Neural cell (in vitro differentiated cells): Measurements from ENCODE around the gene PDILT. TPM values are rescaled to one million over a fixed set of nuclear protein-coding genes. Genes with fewer than 3 reads are reported as not detected.

ENCODE experiments used
- H2AFZ ChIP-seq: fragments of 200-600, 300-800 bp; sonication (generic), shearing (Covaris generic); 2 replicates; pipeline ENCODE4 v1.6.0; 2014; ENCODE audit warnings: low read depth, mild to moderate bottlenecking, antibody characterized with exemption, low read length, moderate library complexity
- H3F3A ChIP-seq: fragments of 200-600 bp; shearing (Covaris generic); 2 replicates; pipeline ENCODE4 v1.6.1; 2016; ENCODE audit warnings: mild to moderate bottlenecking, moderate library complexity, mixed read lengths, antibody characterized with exemption, low read length; ENCODE audit not compliant: insufficient read depth, poor library complexity, severe bottlenecking
- H3K27ac ChIP-seq: fragments of 200-600, 300-800 bp; sonication (generic), shearing (Covaris generic); 2 replicates; pipeline ENCODE4 v1.5.1; 2014; ENCODE audit warnings: mild to moderate bottlenecking, low read length, moderate library complexity
- H3K27me3 ChIP-seq: fragments of 300-800, 200-600 bp; sonication (generic), shearing (Covaris generic); 2 replicates; pipeline ENCODE4 v1.6.0; 2014; ENCODE audit warnings: mild to moderate bottlenecking, low read depth, low read length, moderate library complexity; ENCODE audit not compliant: insufficient read depth
- H3K36me3 ChIP-seq: fragments of 300-800, 200-600 bp; sonication (generic), shearing (Covaris generic); 2 replicates; pipeline ENCODE4 v1.5.1; 2014; ENCODE audit warnings: mild to moderate bottlenecking, antibody characterized with exemption, low read length, moderate library complexity; ENCODE audit not compliant: insufficient read depth
- H3K4me2 ChIP-seq: fragments of 300-800, 200-600 bp; sonication (generic), shearing (Covaris generic); 2 replicates; pipeline ENCODE4 v1.6.0; 2014; ENCODE audit warnings: mild to moderate bottlenecking, low read length
- H3K4me3 ChIP-seq: fragments of 300-800, 200-600 bp; sonication (generic), shearing (Covaris generic); 2 replicates; pipeline ENCODE4 v1.5.1; 2014; ENCODE audit warnings: mild to moderate bottlenecking, low read length, moderate library complexity
- H3K79me2 ChIP-seq: fragments of 200-600 bp; shearing (Covaris generic); replicated peaks from 2 replicates; pipeline ENCODE4 v1.6.0; 2014; ENCODE audit warnings: mild to moderate bottlenecking, low read length, moderate library complexity; ENCODE audit not compliant: insufficient read depth
- H3K9ac ChIP-seq: fragments of 300-800, 200-600 bp; sonication (generic), shearing (Covaris generic); 2 replicates; pipeline ENCODE4 v1.6.1; 2016; ENCODE audit warnings: mild to moderate bottlenecking, low read length, mixed read lengths
- H3K9me2 ChIP-seq: fragments of 200-600 bp; shearing (Covaris generic); 2 replicates; pipeline ENCODE4 v1.6.1; 2016; ENCODE audit warnings: mild to moderate bottlenecking, low read length, mixed read lengths; ENCODE audit not compliant: insufficient read depth
- H3K9me3 ChIP-seq: fragments of 200-600, 300-800 bp; sonication (generic), shearing (Covaris generic); 2 replicates; pipeline ENCODE4 v1.6.1; 2016; ENCODE audit warnings: mild to moderate bottlenecking, mixed run types, low read length, moderate library complexity, mixed read lengths
- H4K20me1 ChIP-seq: fragments of 200-600 bp; shearing (Covaris generic); 2 replicates; pipeline ENCODE4 v1.6.1; 2016; ENCODE audit warnings: mild to moderate bottlenecking, mixed run types; ENCODE audit not compliant: insufficient read depth
- CTCF ChIP-seq: fragments of 450-650 bp; IDR thresholded peaks from 2 replicates; pipeline ENCODE4 v1.5.1; 2014; ENCODE audit warnings: antibody characterized with exemption, mild to moderate bottlenecking, moderate library complexity; ENCODE audit not compliant: poor library complexity, severe bottlenecking
- EP300 ChIP-seq: fragments of 450-650 bp; conservative IDR thresholded peaks from 2 replicates; pipeline ENCODE4 v1.6.1; 2014; ENCODE audit warnings: antibody characterized with exemption, mild to moderate bottlenecking, moderate library complexity; ENCODE audit not compliant: poor library complexity, severe bottlenecking
- EZH2 ChIP-seq: fragments of 200-600, 300-800 bp; shearing (Covaris generic), sonication (generic); IDR thresholded peaks from 2 replicates; pipeline ENCODE4 v1.6.1; 2014; ENCODE audit warnings: antibody characterized with exemption, low read length, borderline replicate concordance, mild to moderate bottlenecking; ENCODE audit not compliant: insufficient read depth, poor library complexity, severe bottlenecking
- MXI1 ChIP-seq: fragments of 450-650 bp; conservative IDR thresholded peaks from 2 replicates; pipeline ENCODE4 v1.6.1; 2014; ENCODE audit warnings: antibody characterized with exemption, mild to moderate bottlenecking; ENCODE audit not compliant: poor library complexity, severe bottlenecking
- POLR2AphosphoS5 ChIP-seq: IDR thresholded peaks from 2 replicates; pipeline ENCODE4 v1.6.1; 2012
- RAD21 ChIP-seq: fragments of 450-650 bp; conservative IDR thresholded peaks from 2 replicates; pipeline ENCODE4 v1.6.1; 2014; ENCODE audit warnings: antibody characterized with exemption, mild to moderate bottlenecking, moderate library complexity
- REST ChIP-seq: IDR thresholded peaks from 2 replicates; pipeline ENCODE4 v1.6.1; 2012; ENCODE audit warnings: borderline replicate concordance
- SMC3 ChIP-seq: fragments of 450-650 bp; conservative IDR thresholded peaks from 2 replicates; pipeline ENCODE4 v1.6.1; 2014; ENCODE audit warnings: antibody characterized with exemption, mild to moderate bottlenecking, moderate library complexity; ENCODE audit not compliant: poor library complexity
- TAF1 ChIP-seq: IDR thresholded peaks from 2 replicates; pipeline ENCODE4 v1.6.1; 2012; ENCODE audit warnings: low read depth
- polyA plus RNA-seq: library from polyadenylated mRNA; depleted of rRNA; stranded (reverse); fragments of >200 nt; gene quantifications from 2 replicates; pipeline ENCODE4 v1.2.3, GENCODE V29; 2014

The PDILT gene
- polyA plus RNA-seq, 1 donor from 2014 or later: not detected

GRCh38 chr16:20326321-20326720 is 78.2 kb downstream of the PDILT start:
- Histone ChIP-seq H3K4me2 (no peak overlapping the region), H3K9ac (no peak overlapping the region), H3K27me3 (no peaks in the 10 kb centered on the region), H3K9me2 (no peaks in the 10 kb centered on the region), H4K20me1 (no peaks in the 10 kb centered on the region), H3K4me3 (no peak overlapping the region), H3K9me3 (no peaks in the 10 kb centered on the region), H2AFZ (no peak overlapping the region), H3F3A (no peaks in the 10 kb centered on the region), H3K36me3 (no peaks in the 10 kb centered on the region), H3K79me2 (no peaks in the 10 kb centered on the region), H3K27ac (no peak overlapping the region)
- no peak for TF ChIP-seq CTCF
- TF ChIP-seq EZH2: no peak
- TF ChIP-seq TAF1: no peak
- TF ChIP-seq SMC3: no peak
- no peak for TF ChIP-seq MXI1
- no peak for TF ChIP-seq POLR2AphosphoS5
- TF ChIP-seq EP300: no peak

GRCh38 chr16:20325005-20325404 is 79.5 kb downstream of the PDILT start:
- Histone ChIP-seq H3F3A (no peaks in the 10 kb centered on the region), H2AFZ (no peak overlapping the region), H3K36me3 (no peaks in the 10 kb centered on the region), H3K79me2 (no peaks in the 10 kb centered on the region), H3K4me3 (no peak overlapping the region), H4K20me1 (no peaks in the 10 kb centered on the region), H3K9ac (no peak overlapping the region), H3K27me3 (no peaks in the 10 kb centered on the region), H3K4me2 (no peak overlapping the region), H3K9me3 (no peaks in the 10 kb centered on the region), H3K27ac (no peak overlapping the region), H3K9me2 (no peaks in the 10 kb centered on the region)
- TF ChIP-seq EZH2 (no peak), MXI1 (no peak), RAD21 (no peak), EP300 (no peak), CTCF (no peak), TAF1 (no peak), REST (no peak), POLR2AphosphoS5 (no peak), SMC3 (no peak)
